Measurements from ENCODE around the gene TPSB2.

DNA sequence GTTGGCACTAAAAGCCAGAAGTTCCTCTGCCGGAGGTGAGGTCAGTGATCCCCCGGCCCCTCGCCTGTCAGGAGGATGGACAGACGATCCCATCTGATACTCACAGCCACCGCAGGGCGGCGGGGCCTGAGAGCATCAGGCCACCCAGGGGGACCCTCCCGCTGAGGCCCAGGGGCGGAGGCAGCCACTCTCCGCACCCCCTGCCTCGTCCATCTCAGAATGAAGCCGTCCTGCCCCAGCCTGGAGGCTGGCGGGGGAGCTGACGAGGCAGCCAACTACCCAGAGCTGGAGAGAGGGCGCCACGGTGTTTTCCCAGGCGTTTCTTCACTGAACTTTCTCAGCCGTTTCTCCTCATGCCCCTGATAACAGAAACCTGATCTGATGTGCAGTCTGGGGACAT, 48.5 kb upstream of the TPSB2 start:
- TF ChIP-seq CTCF (IDR thresholded peaks at IDR 0.05; ENCODE audit: low read depth, low read length, poor library complexity, severe bottlenecking) = no peak
- no peak for TF ChIP-seq EZH2phosphoT487 (IDR thresholded peaks at IDR 0.05; ENCODE audit: borderline replicate concordance, low read length)

All from DOHH2 (cell line).